HG02970 (cell line): Measurements from ENCODE around the gene KRTAP5-4.
"Not testable (repeated sequence)": the region's sequence is repeated elsewhere in the genome, so short reads cannot be mapped to it uniquely, and the experiment has no call there.

Experiments
- ATAC-seq: cut with Tn5 transposase; IDR thresholded peaks from one replicate; pipeline ENCODE4 v1.9.1; 2021; ENCODE audit warnings: mild to moderate bottlenecking, moderate library complexity, moderate number of reproducible peaks; ENCODE audit not compliant: unreplicated experiment, low FRiP score

The KRTAP5-4 gene

GRCh38 chr11:1622086-1622485 lies at the start of gene KRTAP5-4:
Gene KRTAP5-4 (minus strand): TSS chr11:1622138. CDS start chr11:1622093, 45 bp downstream.
- no peak for ATAC-seq

DNA sequence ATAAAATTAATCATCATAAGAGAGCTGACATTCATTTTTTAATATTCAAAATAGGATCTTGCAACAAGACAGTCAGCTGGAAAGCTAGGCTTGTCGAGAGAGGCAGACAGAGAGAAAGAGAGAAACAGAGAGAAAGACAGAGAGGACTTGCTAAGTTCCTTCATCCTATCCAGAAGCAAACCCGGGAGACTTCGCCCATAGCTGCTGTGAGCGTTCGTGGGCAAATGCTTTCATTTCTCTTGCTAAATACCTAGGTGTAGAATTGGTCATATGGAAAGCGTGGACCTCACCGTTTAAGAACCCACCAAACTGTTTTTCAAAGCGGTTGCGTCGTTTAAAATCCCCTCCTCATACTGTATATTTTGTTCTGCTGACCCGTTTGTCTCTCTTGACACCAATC lies 49.7 kb upstream of the KRTAP5-4 start:
- ATAC-seq, result no peak

DNA sequence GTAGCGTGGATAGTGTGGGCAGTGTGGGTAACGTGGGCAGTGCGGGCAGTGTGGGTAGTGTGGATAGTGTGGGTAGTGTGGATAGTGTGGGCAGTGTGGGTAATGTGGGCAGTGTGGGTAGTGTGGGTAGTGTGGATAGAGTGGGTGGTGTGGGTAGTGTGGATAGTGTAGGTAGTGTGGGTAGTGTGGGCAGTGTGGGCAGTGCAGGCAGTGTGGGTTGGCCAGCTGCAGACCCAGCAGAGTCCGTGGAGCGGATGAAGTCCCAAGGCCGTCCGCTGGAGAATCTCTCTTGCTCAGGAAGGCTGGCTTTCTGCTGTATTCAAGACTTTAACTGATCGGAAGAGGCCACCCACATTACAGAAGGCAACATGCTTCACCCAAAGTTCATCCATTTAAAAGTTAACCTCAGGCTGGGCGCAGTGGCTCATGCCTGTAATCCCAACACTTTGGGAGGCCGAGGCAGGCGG lies 49.0 kb upstream of the KRTAP5-4 start:
- no peak for ATAC-seq

- not testable (repeated sequence) for ATAC-seq
Observed at GRCh38 chr11:1670457-1670856, 48.5 kb upstream of the KRTAP5-4 start.

- ATAC-seq, result no peak
Observed at GRCh38 chr11:1669546-1670218, 47.7 kb upstream of the KRTAP5-4 start.

GRCh38 chr11:1668911-1669473 lies 47.1 kb upstream of the KRTAP5-4 start:
- no peak for ATAC-seq

DNA sequence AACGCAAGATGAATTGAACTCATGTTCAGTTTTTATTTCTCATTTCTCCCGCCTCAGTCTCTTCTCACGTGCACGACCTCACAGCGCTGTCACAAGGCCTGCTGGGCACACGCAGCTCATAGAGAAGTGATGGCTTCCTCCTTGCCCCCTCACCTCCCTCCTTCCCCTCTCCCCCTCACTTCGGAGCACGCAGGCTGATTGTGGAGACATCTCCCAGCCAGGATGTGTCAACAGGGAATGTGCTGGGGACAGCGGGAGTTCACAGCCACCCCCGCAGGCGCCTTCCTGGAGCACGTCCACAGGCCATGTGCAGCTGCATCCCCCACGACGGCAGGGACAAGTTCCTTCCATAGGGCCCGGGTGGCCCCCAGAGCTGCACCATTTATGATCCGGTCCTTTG lies 46.0 kb upstream of the KRTAP5-4 start:
- ATAC-seq, result no peak

- ATAC-seq, result no peak
Observed at GRCh38 chr11:1667121-1667850, 45.3 kb upstream of the KRTAP5-4 start.

DNA sequence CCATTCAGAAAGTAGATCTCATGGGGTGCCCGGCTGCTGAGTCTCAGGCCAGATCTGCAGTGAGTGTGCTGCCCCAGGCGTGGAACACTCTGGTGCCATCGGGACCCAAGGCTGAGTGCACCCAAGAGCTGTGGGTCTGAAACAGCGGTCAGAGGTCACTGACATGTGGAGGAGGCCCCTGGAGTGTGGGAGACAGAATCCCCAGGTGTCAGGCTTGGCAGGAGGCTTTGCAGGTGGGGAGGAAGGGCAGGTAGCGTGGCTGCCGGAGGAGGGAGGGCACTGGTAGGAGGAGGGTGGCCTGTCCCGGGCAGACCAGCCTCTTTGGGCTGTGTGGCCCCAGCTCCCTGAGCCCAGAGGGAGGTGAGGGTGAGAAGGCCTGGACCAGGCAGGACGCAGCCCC lies 43.4 kb upstream of the KRTAP5-4 start:
- no peak for ATAC-seq

GRCh38 chr11:1662699-1663283 lies 40.9 kb upstream of the KRTAP5-4 start:
- not testable (repeated sequence) for ATAC-seq

GRCh38 chr11:1661454-1662269 lies 39.7 kb upstream of the KRTAP5-4 start:
- ATAC-seq, result not testable (repeated sequence)

DNA sequence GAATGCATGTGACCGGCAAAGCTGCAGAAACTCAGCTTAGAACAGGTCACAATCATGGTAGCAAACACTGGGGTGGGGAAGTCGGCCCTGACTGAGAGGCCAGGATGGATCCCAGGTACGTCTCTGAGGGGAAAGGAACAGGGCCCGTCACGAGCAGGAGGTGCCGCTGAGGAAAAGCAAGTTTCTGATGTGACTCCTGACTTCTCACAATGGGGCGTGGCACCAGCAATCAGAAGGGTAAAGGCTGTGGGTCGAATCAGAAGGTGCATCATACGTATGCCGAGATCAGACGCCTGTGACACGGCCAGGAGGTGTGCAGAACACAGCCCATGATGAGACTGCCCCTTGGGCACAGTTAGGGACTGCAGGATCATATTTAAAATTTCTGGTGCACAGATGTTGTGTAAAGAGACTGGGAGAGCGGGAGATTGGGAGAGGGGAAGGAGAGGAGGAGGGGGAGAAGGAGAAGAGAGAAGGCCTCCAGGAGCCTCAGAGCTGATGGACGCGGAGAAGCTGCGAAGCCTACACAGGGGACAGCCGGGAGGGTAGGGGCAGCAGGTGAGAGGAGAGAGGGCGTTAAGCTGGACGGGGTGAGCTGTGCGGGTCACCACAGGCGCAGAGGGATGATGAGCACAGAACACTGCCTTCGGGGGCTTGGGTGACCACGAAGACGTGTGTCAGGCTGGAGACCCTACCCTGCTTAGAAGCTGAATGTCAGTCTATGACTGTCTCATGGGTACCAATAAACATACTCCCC lies 38.4 kb upstream of the KRTAP5-4 start:
- no peak for ATAC-seq

DNA sequence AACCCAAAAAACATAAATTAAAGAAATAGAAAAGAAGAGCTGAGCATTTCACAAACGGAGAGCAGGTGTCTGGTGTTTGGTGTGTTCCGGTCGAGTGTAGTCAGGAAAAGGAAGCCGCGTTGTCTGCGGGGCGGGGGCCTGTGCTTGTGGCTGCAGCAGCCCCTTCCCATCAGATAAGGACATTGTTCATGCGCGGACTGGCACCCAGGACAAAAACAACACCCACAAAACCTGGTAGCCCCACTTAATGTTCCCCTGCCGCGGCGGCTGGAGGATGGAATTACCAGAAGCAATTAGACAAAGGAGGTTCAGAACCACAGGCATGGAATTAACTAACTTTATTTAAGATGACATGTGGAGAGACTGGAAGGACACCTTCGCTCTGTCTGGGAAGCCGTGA lies 37.6 kb upstream of the KRTAP5-4 start:
- ATAC-seq, result no peak

- ATAC-seq, result no peak
Observed at GRCh38 chr11:1656670-1657069, 34.7 kb upstream of the KRTAP5-4 start.

DNA sequence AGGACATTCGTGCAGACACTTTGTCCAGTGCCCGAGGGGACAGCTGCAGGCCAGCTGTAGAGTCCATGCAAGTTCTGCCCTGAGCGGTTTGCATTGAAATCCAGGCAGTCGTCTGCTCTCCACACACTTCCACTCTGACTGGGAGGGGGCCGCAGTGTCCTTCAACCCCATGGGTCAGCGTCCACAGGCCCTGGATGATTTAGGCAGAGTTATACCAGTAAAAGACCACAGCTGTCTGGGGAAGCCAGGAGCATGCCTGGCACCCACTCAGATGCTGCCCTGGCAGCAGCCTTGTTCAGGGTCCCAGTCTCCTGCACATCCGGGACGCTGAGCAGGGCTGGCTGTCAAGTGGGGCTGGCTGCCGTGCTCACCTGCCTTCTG lies 34.1 kb upstream of the KRTAP5-4 start:
- ATAC-seq, result no peak

DNA sequence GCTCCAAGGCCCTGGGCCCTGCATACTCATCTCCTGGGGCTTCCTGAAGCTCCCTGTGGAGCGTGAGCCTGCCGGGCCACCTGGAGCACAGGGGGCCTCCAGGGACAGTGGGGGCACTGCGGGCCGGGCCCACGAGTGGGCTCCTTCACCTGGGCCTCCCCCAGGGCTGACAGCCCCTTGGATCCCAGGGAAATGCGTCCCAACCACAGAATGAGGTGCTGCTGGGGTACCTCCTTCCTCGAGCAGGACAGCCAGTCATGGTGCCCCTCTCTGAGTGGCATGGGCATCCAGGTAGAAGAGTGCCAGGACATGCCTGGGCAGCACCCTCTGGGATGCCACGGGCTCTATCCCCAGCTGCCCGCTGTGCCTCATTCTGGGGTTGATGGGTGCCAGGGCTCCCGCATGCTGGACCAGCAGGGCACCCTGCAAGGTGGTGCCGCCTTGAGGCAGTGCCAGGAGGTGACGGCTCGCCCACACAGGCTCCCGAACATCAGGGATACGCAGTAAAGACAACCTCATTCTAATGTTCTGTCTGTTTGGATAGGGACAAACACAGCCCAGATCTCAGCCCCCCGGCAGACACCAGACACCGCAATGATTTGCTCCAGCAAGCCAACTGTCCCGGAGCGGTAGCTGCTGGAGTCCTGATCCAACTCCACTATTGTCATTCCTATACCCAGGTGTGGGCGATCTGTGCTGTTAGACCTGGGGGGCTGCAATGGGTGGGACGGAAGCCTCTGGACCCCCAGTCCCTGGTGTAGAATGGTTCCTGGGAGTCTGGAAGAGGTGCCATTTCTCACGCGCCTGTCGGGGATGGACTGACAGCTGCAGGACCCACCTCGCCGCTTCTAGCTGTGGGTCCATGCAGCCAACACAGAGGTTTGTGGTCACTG lies 33.5 kb upstream of the KRTAP5-4 start:
- no peak for ATAC-seq

DNA sequence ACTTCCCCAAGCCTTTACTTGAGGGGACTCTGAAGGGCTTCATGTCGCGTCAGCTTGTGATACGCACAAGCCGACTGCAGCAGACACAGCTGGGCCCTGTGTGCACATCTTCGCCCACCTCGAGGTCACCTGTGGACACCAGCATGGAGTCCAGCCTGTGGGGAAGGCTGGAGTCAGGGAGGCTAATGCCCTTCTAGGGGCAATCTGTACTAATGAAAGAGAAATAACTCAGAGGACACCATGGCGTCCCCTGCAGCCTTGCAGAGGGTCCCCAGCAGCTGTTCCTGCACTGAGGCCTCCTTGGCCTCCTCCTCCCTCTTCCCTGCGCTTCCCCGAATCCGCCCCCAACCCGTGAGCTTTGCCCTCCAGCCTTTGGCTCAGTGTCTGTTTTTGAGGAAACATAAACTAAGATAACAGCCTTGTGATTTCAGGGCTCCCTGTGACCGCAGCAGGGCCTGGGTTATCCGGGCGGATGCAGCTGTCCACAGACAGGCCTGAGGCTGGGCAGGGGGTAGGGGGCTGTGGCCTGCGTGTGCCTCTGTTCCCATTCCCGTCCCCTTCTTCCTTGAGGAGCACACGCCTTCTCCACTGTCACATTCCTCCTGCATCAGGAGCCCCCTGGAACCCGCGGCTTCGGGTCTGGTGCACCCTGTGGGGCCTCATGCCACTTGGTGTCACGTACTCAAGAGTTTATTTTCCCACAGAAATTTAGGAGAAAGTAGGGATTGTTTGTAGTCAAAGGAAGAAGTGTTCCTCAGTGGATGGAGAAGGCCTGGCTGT lies 32.6 kb upstream of the KRTAP5-4 start:
- ATAC-seq, result no peak
